Panc1 (cell line): ENCODE results near the gene STEAP3. TPM values are rescaled to one million over a fixed set of nuclear protein-coding genes. Genes with fewer than 3 reads are reported as not detected.
A peak's percentile ranks its signal among the peaks of the same experiment; 100 is the strongest.

ENCODE experiments used
- ATAC-seq: fragments of 200-7000 bp; cut with Tn5 transposase; 2 replicates; pipeline ENCODE4 v1.9.1; 2020; ENCODE audit warnings: mild to moderate bottlenecking, moderate library complexity
- BruUV-seq: library from RNA; stranded (reverse); fragments of 400-500 nt; replicated peaks from 2 replicates; lab custom pipeline; 2021; lab: Mats Ljungman, UMichigan
- CTCF ChIA-PET: fragments of 300-600 bp; sonication (Branson Sonifier 250); formaldehyde crosslinking; loops from one replicate; lab custom pipeline; 2022; ENCODE audit warnings: antibody characterized with exemption; lab: Charles Lee
- POLR2A ChIA-PET: fragments of 300-600 bp; sonication (Branson Sonifier 250); formaldehyde crosslinking; loops from one replicate; lab custom pipeline; 2022; ENCODE audit warnings: antibody characterized with exemption; lab: Charles Lee
- DNase-seq: peaks from one replicate; pipeline ENCODE4 v3.0.0-alpha.2; 2010; ENCODE audit warnings: low read depth, low spot score
- H3K27ac ChIP-seq: 2 replicates; pipeline ENCODE4 v1.5.1; 2011; ENCODE audit warnings: mild to moderate bottlenecking, low read length, inconsistent platforms
- H3K27me3 ChIP-seq: fragments of 200-500 bp; sonication (Bioruptor generic); 2 replicates; pipeline ENCODE4 v1.6.0; 2014; ENCODE audit warnings: low read length, inconsistent platforms; ENCODE audit not compliant: control insufficient read depth, insufficient read depth
- H3K36me3 ChIP-seq: fragments of 200-500 bp; sonication (Bioruptor generic); 2 replicates; pipeline ENCODE4 v1.5.1; 2014; ENCODE audit warnings: inconsistent platforms, mild to moderate bottlenecking, low read length, moderate library complexity; ENCODE audit not compliant: control insufficient read depth, insufficient read depth
- H3K4me1 ChIP-seq: 2 replicates; pipeline ENCODE4 v1.5.1; 2011; ENCODE audit warnings: inconsistent platforms, mild to moderate bottlenecking, low read length, moderate library complexity; ENCODE audit not compliant: control insufficient read depth, insufficient read depth
- H3K4me3 ChIP-seq, 2 experiments: 2 replicates each; pipeline ENCODE4 v1.5.1; 2011 to 2012; ENCODE audit warnings: low read depth in 2 of 2, low read length in 2 of 2, mild to moderate bottlenecking in 2 of 2, inconsistent platforms in 1 of 2, moderate library complexity in 1 of 2
- H3K9me3 ChIP-seq: fragments of 200-500 bp; sonication (Bioruptor generic); 2 replicates; pipeline ENCODE4 v1.5.1; 2014; ENCODE audit warnings: low read depth, mild to moderate bottlenecking, inconsistent platforms, low read length, moderate library complexity; ENCODE audit not compliant: control insufficient read depth, insufficient read depth
- POLR2AphosphoS5 ChIP-seq: IDR thresholded peaks from 2 replicates; pipeline ENCODE4 v1.6.1; 2012; ENCODE audit warnings: mild to moderate bottlenecking, low read depth, low read length, moderate library complexity
- SIN3A ChIP-seq: IDR thresholded peaks from 2 replicates; pipeline ENCODE4 v1.6.1; 2012; ENCODE audit warnings: low read depth, mild to moderate bottlenecking, low read length, moderate library complexity, borderline replicate concordance; ENCODE audit not compliant: insufficient read depth
- TCF7L2 ChIP-seq: IDR thresholded peaks from 2 replicates; pipeline ENCODE4 v1.6.1; 2011; ENCODE audit warnings: mild to moderate bottlenecking, low read depth, low read length, inconsistent platforms
- in situ Hi-C: cut with HindIII; loops from 2 replicates; pipeline ENCODE4 v1.10.0; 2016; ENCODE audit warnings: low sequenced_read_pairs, low pct_unique_long_range_greater_than_20kb
- intact Hi-C: fragments of 100-400 bp; cut with micrococcal nuclease; formaldehyde crosslinking; loops from one replicate; pipeline ENCODE4 v1.10.0; 2022; ENCODE audit not compliant: unreplicated experiment
- total RNA-seq: library from RNA; stranded (reverse); gene quantifications from one replicate; pipeline ENCODE4 v1.2.1, GENCODE V29; 2021; ENCODE audit not compliant: unreplicated experiment
- TF ChIP-seq, protein P1 (sequence below), 2 experiments: IDR thresholded peaks; 2 replicates each; pipeline ENCODE4 v1.6.1; 2011 to 2012; ENCODE audit warnings: low read depth in 2 of 2, control low read depth in 1 of 2, low read length in 1 of 2, mild to moderate bottlenecking in 1 of 2, moderate library complexity in 1 of 2; ENCODE audit not compliant: insufficient read depth in 1 of 2
- TF ChIP-seq, protein P2 (sequence below): fragments of 450-650 bp; IDR thresholded peaks from 2 replicates; pipeline ENCODE4 v1.5.1; 2017; ENCODE audit warnings: mild to moderate bottlenecking

STEAP3 gene
- total RNA-seq, 1 experiment from 2014 or later: 44.8 TPM

DNA sequence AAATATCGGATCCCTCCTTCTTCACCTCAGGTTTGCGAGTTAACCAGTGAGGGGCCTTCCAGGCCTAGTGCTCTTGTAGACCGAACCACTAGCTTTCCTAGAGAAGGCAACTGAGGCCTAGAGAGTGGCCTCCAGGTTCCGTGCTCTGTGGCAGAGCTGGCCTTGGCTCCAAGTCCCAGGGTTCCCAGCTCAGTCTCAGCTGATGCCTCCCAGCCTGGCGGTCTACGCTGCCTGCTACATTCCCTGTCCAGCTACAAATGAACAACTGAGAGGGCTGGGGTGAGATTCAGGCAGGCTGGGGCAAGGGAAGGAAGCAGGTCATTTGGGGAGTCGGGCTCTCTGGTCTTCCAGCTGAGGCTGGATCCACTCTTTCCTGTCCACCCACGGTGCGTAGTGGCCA is 2.3 kb downstream of the STEAP3 start:
- no peaks in the 10 kb centered on the region for H3K9me3 ChIP-seq
- ATAC-seq (no peak), DNase-seq (no peak)
- BruUV-seq: no TSS peak
- H3K4me3 ChIP-seq: no peak overlapping the region
- ChIA-PET POLR2A (no interaction called here), CTCF (no interaction called here)
- in situ Hi-C loops: no loop called here
- H3K27me3 ChIP-seq: no peaks in the 10 kb centered on the region
- peak overlapping the region; percentile 7; the same call in 1 of the 2 replicates for H3K27ac ChIP-seq
- intact Hi-C loops: no loop called here
- no peak for TF ChIP-seq POLR2AphosphoS5
- no peaks in the 10 kb centered on the region; the same call in 1 of the 2 replicates for H3K36me3 ChIP-seq
- peaks cover 34% of the 10 kb centered on the region for H3K4me1 ChIP-seq

DNA sequence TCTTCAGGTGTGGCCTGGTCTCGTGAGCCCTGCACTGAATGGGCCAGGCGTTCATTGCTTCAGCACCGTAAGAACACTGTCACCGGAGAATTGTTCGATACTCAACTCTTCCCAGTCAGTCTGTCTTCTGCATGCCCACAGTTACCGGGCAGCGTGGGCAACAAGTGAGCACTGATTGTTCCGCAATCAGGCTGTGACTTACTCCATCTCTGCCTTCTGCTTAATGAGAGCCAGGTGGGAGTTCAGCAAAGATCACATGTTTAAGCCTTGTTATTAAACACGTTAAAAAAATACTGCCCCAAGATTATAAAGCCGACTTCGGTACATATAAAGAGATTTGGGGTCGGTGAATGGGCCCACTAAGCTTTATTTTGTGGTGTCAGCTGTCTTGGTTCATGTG is 3.7 kb downstream of the STEAP3 start:
- no peak for DNase-seq
- no peak for TF ChIP-seq TCF7L2
- TF ChIP-seq, protein P1, sequence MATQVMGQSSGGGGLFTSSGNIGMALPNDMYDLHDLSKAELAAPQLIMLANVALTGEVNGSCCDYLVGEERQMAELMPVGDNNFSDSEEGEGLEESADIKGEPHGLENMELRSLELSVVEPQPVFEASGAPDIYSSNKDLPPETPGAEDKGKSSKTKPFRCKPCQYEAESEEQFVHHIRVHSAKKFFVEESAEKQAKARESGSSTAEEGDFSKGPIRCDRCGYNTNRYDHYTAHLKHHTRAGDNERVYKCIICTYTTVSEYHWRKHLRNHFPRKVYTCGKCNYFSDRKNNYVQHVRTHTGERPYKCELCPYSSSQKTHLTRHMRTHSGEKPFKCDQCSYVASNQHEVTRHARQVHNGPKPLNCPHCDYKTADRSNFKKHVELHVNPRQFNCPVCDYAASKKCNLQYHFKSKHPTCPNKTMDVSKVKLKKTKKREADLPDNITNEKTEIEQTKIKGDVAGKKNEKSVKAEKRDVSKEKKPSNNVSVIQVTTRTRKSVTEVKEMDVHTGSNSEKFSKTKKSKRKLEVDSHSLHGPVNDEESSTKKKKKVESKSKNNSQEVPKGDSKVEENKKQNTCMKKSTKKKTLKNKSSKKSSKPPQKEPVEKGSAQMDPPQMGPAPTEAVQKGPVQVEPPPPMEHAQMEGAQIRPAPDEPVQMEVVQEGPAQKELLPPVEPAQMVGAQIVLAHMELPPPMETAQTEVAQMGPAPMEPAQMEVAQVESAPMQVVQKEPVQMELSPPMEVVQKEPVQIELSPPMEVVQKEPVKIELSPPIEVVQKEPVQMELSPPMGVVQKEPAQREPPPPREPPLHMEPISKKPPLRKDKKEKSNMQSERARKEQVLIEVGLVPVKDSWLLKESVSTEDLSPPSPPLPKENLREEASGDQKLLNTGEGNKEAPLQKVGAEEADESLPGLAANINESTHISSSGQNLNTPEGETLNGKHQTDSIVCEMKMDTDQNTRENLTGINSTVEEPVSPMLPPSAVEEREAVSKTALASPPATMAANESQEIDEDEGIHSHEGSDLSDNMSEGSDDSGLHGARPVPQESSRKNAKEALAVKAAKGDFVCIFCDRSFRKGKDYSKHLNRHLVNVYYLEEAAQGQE (IDR thresholded peaks at IDR 0.05; ENCODE audit: insufficient read depth in 1 of 2, low read depth in 2 of 2, low read length in 1 of 2): no peak
- no peak for TF ChIP-seq SIN3A
- TF ChIP-seq, protein P2, sequence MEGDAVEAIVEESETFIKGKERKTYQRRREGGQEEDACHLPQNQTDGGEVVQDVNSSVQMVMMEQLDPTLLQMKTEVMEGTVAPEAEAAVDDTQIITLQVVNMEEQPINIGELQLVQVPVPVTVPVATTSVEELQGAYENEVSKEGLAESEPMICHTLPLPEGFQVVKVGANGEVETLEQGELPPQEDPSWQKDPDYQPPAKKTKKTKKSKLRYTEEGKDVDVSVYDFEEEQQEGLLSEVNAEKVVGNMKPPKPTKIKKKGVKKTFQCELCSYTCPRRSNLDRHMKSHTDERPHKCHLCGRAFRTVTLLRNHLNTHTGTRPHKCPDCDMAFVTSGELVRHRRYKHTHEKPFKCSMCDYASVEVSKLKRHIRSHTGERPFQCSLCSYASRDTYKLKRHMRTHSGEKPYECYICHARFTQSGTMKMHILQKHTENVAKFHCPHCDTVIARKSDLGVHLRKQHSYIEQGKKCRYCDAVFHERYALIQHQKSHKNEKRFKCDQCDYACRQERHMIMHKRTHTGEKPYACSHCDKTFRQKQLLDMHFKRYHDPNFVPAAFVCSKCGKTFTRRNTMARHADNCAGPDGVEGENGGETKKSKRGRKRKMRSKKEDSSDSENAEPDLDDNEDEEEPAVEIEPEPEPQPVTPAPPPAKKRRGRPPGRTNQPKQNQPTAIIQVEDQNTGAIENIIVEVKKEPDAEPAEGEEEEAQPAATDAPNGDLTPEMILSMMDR: no peak
- TF ChIP-seq POLR2AphosphoS5: no peak
- Histone ChIP-seq H3K36me3 (no peaks in the 10 kb centered on the region; the same call in 1 of the 2 replicates), H3K4me1 (peaks cover 33% of the 10 kb centered on the region), H3K27ac (no peak overlapping the region), H3K4me3 (no peak overlapping the region), H3K9me3 (no peaks in the 10 kb centered on the region), H3K27me3 (no peaks in the 10 kb centered on the region)
- ChIA-PET POLR2A (no interaction called here), CTCF (no interaction called here)
- in situ Hi-C loops (no loop called here), intact Hi-C loops (no loop called here)
- no TSS peak for BruUV-seq
- no peak for ATAC-seq

DNA sequence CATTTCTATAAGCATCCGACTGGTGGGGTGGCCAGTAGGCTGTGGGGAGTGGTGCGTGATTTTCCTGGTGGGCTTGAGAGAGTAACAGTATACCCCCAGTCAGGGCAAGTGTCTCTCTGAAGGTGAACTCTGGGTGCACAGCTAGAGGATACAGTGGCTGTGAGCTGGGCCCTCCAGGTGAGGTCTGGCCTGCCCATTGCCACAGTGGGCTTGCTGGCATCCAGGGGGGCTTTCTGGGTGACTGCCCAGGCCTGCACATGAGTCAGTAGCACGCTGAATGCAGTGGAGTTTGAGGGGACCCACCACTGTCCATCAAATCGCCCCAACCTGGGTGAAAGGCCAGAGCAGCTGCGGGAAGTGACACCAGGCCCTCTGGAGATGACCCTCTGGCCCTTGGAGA is 4.5 kb downstream of the STEAP3 start:
- intact Hi-C loops: no loop called here
- CTCF ChIA-PET: no interaction called here
- ATAC-seq: no peak
- BruUV-seq: no TSS peak
- H3K27ac ChIP-seq: no peak overlapping the region
- DNase-seq: no peak
- H3K4me1 ChIP-seq: peaks cover 32% of the 10 kb centered on the region
- in situ Hi-C loops: no loop called here
- TF ChIP-seq, protein P2: no peak
- no peak for TF ChIP-seq POLR2AphosphoS5
- TF ChIP-seq, protein P1 (IDR thresholded peaks at IDR 0.05; ENCODE audit: insufficient read depth in 1 of 2, low read depth in 2 of 2, low read length in 1 of 2): no peak
- no peak for TF ChIP-seq TCF7L2
- no peak for TF ChIP-seq SIN3A
- H3K27me3 ChIP-seq: no peaks in the 10 kb centered on the region
- no peaks in the 10 kb centered on the region for H3K9me3 ChIP-seq
- H3K36me3 ChIP-seq: no peaks in the 10 kb centered on the region; the same call in 1 of the 2 replicates
- no peak overlapping the region for H3K4me3 ChIP-seq
- POLR2A ChIA-PET: no interaction called here
